ENCODE data around the gene NFATC2.

Gene NFATC2

GRCh38 chr20:51500936-51501335 is 41.6 kb downstream of the NFATC2 start:
- TF ChIP-seq, protein P1, sequence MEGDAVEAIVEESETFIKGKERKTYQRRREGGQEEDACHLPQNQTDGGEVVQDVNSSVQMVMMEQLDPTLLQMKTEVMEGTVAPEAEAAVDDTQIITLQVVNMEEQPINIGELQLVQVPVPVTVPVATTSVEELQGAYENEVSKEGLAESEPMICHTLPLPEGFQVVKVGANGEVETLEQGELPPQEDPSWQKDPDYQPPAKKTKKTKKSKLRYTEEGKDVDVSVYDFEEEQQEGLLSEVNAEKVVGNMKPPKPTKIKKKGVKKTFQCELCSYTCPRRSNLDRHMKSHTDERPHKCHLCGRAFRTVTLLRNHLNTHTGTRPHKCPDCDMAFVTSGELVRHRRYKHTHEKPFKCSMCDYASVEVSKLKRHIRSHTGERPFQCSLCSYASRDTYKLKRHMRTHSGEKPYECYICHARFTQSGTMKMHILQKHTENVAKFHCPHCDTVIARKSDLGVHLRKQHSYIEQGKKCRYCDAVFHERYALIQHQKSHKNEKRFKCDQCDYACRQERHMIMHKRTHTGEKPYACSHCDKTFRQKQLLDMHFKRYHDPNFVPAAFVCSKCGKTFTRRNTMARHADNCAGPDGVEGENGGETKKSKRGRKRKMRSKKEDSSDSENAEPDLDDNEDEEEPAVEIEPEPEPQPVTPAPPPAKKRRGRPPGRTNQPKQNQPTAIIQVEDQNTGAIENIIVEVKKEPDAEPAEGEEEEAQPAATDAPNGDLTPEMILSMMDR (IDR thresholded peaks at IDR 0.05) = no peak
- H3K27ac ChIP-seq = no peak overlapping the region
- intact Hi-C loops (cut with DNase I; ENCODE audit: low total_unique reads) = no loop called here
- H3K4me1 ChIP-seq = peaks cover 0 to 10% (median 6%) of the 10 kb centered on the region in 4 donors
- H3K36me3 ChIP-seq = no peaks in the 10 kb centered on the region
- no peaks in the 10 kb centered on the region for H3K27me3 ChIP-seq
- H3K4me3 ChIP-seq = no peak overlapping the region
- no peak for DNase-seq
- no peaks in the 10 kb centered on the region for H3K9me3 ChIP-seq

DNA sequence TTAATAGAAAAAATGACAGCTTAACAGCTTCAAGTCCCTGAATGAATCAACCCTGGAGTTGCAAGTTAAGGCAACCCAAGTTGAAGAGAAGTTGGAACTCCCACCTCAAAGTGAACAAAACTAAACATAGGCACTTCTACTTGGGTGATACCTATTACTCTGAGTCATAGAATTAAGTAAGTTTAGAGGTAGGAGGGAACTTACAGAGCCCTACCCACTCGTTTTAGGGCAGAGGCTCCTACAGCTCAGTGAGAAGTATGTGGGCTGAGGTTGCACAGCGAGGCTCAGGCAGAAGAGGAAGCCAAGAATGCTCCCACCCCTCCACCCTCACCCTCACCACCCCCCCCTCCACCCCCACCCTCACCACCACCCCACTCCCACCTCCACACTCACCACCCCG is 42.2 kb downstream of the NFATC2 start:
- Histone ChIP-seq H3K4me3 (no peak overlapping the region), H3K27ac (no peak overlapping the region), H3K36me3 (no peaks in the 10 kb centered on the region), H3K4me1 (peaks cover 0 to 10% (median 6%) of the 10 kb centered on the region in 4 donors), H3K27me3 (no peaks in the 10 kb centered on the region), H3K9me3 (no peaks in the 10 kb centered on the region)
- no peak for DNase-seq
- intact Hi-C loops (cut with DNase I; ENCODE audit: low total_unique reads) = no loop called here
- TF ChIP-seq, protein P1 (IDR thresholded peaks at IDR 0.05) = no peak

- Histone ChIP-seq H3K27ac (no peak overlapping the region), H3K9me3 (no peaks in the 10 kb centered on the region), H3K4me3 (no peak overlapping the region), H3K36me3 (no peaks in the 10 kb centered on the region), H3K4me1 (peaks cover 0 to 10% (median 6%) of the 10 kb centered on the region in 4 donors), H3K27me3 (no peaks in the 10 kb centered on the region)
- DNase-seq = no peak
- TF ChIP-seq, protein P1 (IDR thresholded peaks at IDR 0.05) = no peak
- intact Hi-C loops (cut with DNase I; ENCODE audit: low total_unique reads) = no loop called here
These were observed 43.6 kb downstream of the NFATC2 start for GRCh38 chr20:51498765-51499540.

GRCh38 chr20:51497542-51498467 is 44.7 kb downstream of the NFATC2 start:
- no peaks in the 10 kb centered on the region for H3K27me3 ChIP-seq
- peak overlapping the region in 1 of 2 donors; percentile 6 for H3K27ac ChIP-seq
- TF ChIP-seq, protein P1 (IDR thresholded peaks at IDR 0.05) = no peak
- peak in 1 of 2 donors; percentile 47 for DNase-seq
- peaks cover 0 to 10% (median 6%) of the 10 kb centered on the region in 4 donors for H3K4me1 ChIP-seq
- no peaks in the 10 kb centered on the region for H3K36me3 ChIP-seq
- intact Hi-C loops (cut with DNase I; ENCODE audit: low total_unique reads) = no loop called here
- no peak overlapping the region for H3K4me3 ChIP-seq
- no peaks in the 10 kb centered on the region for H3K9me3 ChIP-seq

GRCh38 chr20:51496964-51497363 is 45.6 kb downstream of the NFATC2 start:
- no peak overlapping the region for H3K4me3 ChIP-seq
- DNase-seq = no peak
- H3K27ac ChIP-seq = no peak overlapping the region
- TF ChIP-seq, protein P1 (IDR thresholded peaks at IDR 0.05) = no peak
- H3K9me3 ChIP-seq = no peaks in the 10 kb centered on the region
- peaks cover 0 to 10% (median 6%) of the 10 kb centered on the region in 4 donors for H3K4me1 ChIP-seq
- no peaks in the 10 kb centered on the region for H3K27me3 ChIP-seq
- intact Hi-C loops (cut with DNase I; ENCODE audit: low total_unique reads) = no loop called here
- H3K36me3 ChIP-seq = no peaks in the 10 kb centered on the region
